Activated naive CD4-positive, alpha-beta T cell treated with anti-CD3 and anti-CD28 coated beads, Interleukin-2, amount 10 ng/mL, durations not matched to agents 7 days and 5 days (primary cell): ENCODE data around the gene SRPRB.

Source experiments
- CTCF ChIA-PET: fragments of 350-600 bp; sonication (Branson Sonifier 250); formaldehyde crosslinking; loops from one replicate; lab custom pipeline; 2021; ENCODE audit warnings: antibody characterized with exemption; lab: Charles Lee
- DNase-seq: peaks from one replicate; pipeline ENCODE4 v3.0.0-alpha.2; 2020
- H3K27ac Mint-ChIP-seq: one replicate; pipeline ENCODE4 v1.8.0; 2021; ENCODE audit warnings: mild to moderate bottlenecking, moderate library complexity, mixed read lengths
- H3K27me3 Mint-ChIP-seq: one replicate; pipeline ENCODE4 v1.8.0; 2021; ENCODE audit warnings: mild to moderate bottlenecking, mixed read lengths
- H3K36me3 Mint-ChIP-seq: one replicate; pipeline ENCODE4 v1.8.0; 2021; ENCODE audit warnings: mixed read lengths
- H3K4me1 Mint-ChIP-seq: one replicate; pipeline ENCODE4 v1.8.0; 2021; ENCODE audit warnings: mixed read lengths
- H3K4me3 Mint-ChIP-seq: one replicate; pipeline ENCODE4 v1.8.0; 2021; ENCODE audit warnings: mild to moderate bottlenecking, moderate library complexity, mixed read lengths
- H3K9me3 Mint-ChIP-seq: one replicate; pipeline ENCODE4 v1.8.0; 2021; ENCODE audit warnings: mixed read lengths

The SRPRB gene

DNA sequence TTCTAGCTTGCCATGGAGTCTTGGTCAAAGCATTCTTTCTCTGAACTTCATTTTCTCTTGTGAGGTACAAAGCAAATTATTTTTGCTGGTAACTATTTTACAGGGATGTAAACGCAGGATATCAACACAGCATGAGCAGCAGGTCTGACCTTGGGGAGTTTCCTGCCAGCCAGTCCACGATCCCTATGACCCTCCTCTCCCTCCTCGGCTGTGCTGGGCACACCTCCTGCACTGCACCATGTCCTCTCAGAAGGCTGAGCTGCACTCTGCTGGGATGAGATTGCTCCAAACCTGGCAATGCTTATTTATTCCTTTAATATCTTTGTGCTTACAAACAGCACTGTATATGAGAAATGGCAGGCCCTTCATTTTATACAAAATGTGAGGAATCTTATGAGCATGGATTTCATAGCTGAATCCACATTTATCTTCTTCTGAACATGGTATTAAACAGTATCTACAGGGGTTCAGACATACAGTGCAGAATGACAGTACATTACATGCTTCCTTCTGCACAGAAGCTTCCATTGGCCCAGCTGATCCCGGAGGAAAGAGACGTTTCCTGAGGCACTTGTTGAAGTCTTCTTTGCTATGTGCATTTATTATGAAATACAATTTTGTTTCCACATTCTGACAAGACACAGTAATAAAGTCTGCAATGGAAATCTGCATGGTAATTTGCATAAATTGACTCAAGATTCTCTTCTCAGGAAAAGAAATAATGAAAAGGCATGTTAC, 48.8 kb downstream of the SRPRB start:
- Mint-ChIP-seq H3K4me1 (peaks cover 6% of the 10 kb centered on the region), H3K4me3 (no peak overlapping the region), H3K9me3 (no peaks in the 10 kb centered on the region), H3K27ac (no peak overlapping the region), H3K27me3 (peaks cover 2% of the 10 kb centered on the region), H3K36me3 (no peaks in the 10 kb centered on the region)
- DNase-seq, result no peak
- CTCF ChIA-PET, result no interaction called here

DNA sequence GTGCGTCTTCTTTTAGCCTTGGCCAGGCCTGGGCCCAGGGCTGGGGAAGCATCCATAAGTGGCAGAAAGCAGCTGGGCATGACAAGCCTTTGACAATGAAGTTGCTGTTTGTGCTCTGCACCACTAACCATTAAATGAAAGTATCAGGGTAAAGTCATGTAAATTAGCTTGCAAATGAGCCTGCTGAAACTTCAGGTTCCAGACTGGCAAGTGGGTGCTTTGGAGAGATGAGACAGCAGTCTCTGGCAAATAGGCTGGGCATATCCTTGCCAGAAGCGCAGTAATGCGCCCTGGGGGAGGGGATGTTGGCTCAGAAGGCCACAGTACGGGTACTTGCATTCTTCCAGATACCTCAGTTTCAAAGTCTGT, 49.4 kb downstream of the SRPRB start:
- Mint-ChIP-seq H3K9me3 (no peaks in the 10 kb centered on the region), H3K27me3 (no peaks in the 10 kb centered on the region), H3K27ac (no peak overlapping the region), H3K4me1 (peaks cover 6% of the 10 kb centered on the region), H3K4me3 (no peak overlapping the region), H3K36me3 (no peaks in the 10 kb centered on the region)
- CTCF ChIA-PET, result interaction anchor here (1.0 kb wide), 1 partner anchor 74 kb away, joined by 3 read pairs; no protein-coding TSS in a partner anchor
- no peak for DNase-seq

DNA sequence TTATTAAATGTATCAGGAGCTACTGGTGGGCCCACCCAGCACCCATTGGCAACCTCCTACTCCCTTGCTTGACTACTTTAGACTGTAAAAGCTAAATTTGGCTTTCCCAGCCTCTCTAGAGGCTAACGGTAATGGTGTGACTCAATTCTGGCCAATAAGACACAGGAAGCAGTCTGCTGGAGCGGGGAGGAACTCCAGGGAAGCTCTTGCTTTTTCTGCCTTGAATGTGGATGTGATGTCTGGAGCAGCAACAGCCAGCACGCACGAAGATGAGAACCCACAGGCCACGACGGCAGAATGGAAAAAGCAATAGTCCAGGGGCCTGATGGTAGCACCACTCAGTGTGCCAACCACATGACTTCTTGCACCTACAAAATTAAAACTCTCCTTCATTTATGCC, 50.2 kb downstream of the SRPRB start:
- no peaks in the 10 kb centered on the region for H3K9me3 Mint-ChIP-seq
- CTCF ChIA-PET, result interaction anchor here (0.6 to 1.0 kb wide), 2 partner anchors 73 to 137 kb away, joined by 3 read pairs; no protein-coding TSS in a partner anchor
- H3K27me3 Mint-ChIP-seq, result no peaks in the 10 kb centered on the region
- no peak overlapping the region for H3K27ac Mint-ChIP-seq
- no peak for DNase-seq
- H3K36me3 Mint-ChIP-seq, result no peaks in the 10 kb centered on the region
- H3K4me3 Mint-ChIP-seq, result no peak overlapping the region
- peaks cover 6% of the 10 kb centered on the region for H3K4me1 Mint-ChIP-seq

DNA sequence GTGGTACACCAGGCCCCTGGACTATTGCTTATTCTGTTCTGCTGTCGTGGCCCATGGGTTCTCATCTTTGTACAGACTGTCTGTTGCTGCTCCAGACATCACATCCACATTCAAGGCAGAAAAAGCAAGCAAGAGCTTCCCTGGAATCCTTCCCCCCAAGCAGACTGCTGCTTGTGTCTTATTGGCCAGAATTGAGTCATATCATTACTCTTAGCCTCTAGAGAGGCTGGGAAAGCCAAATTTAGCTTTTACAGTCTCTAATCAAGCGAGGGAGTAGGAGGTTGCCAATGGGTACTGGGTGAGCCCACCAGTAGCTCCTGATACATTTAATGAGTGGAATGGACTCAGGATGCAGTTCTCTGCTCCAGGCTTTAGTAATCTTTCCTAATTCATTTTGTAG, 50.7 kb downstream of the SRPRB start:
- Mint-ChIP-seq H3K4me3 (no peak overlapping the region), H3K27ac (no peak overlapping the region), H3K27me3 (peaks cover 4% of the 10 kb centered on the region), H3K4me1 (peaks cover 6% of the 10 kb centered on the region), H3K9me3 (no peaks in the 10 kb centered on the region), H3K36me3 (no peaks in the 10 kb centered on the region)
- CTCF ChIA-PET, result interaction anchor here (0.6 kb wide), 1 partner anchor 137 kb away, joined by 3 read pairs; no protein-coding TSS in a partner anchor
- DNase-seq, result no peak

DNA sequence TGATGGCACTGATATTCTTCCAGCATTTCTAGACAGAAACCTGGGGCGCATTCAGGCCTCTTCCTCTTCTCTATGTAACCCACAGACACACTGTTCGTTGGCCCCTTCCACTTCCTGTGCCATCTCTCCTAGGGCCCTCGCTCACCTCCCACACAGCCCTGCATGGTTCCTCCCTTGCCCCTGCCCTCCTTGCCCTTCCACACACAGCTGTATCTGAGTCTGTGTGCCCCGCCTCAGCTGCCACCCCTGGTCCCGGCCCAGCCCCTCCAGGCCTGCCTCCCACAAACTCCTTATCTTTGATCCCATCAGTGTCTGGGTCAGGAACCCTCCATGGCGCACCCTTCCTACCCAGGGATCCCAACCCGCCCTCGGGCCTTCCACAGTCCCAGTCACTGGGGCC, 52.2 kb downstream of the SRPRB start:
- no peaks in the 10 kb centered on the region for H3K9me3 Mint-ChIP-seq
- peaks cover 6% of the 10 kb centered on the region for H3K4me1 Mint-ChIP-seq
- no peak overlapping the region for H3K27ac Mint-ChIP-seq
- H3K36me3 Mint-ChIP-seq, result no peaks in the 10 kb centered on the region
- H3K27me3 Mint-ChIP-seq, result peaks cover 12% of the 10 kb centered on the region
- H3K4me3 Mint-ChIP-seq, result no peak overlapping the region
- no peak for DNase-seq
- CTCF ChIA-PET, result no interaction called here

DNA sequence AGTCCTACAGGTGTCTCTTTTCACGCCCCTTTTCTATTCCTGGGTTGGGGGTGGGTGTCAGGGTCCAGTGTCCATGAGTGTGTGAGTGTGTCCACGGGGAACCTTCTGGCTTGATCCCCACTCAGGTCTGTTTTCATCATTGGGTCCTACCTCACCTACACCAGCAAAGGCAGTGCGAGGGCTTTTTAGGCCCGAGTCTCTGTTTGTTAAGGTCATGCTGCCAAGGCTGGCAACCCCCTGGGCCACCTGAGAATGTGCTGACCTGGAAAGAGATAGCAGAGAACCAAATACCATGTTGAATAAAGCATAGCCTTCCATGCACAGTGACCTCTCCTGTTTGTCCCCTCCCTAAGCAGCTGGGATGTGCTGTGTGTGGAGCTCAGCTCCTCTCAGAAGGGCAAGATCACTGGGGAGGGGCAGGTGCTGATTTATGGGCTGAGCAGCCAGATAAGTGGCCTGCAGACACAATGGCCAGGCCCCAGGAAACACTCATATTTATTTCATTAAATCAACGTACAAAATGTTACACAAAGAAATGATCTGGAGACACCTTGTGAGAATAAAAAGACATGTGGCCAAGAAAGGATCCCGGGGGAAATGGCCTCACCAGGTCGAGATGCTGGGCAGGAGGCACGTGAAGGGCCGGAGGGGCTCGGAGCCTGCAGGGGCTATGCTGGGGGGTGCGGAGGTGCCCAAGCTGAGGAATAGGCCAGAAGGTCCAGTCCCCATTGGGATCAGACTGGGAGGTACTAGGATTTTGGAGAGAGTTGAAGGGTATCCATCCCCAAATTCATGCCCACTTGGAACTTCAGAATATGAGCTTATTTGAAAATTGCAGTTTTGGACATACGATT, 54.0 kb downstream of the SRPRB start:
- H3K36me3 Mint-ChIP-seq, result no peaks in the 10 kb centered on the region
- H3K4me1 Mint-ChIP-seq, result peaks cover 6% of the 10 kb centered on the region
- no peak for DNase-seq
- CTCF ChIA-PET, result no interaction called here
- no peaks in the 10 kb centered on the region for H3K9me3 Mint-ChIP-seq
- H3K4me3 Mint-ChIP-seq, result no peak overlapping the region
- H3K27ac Mint-ChIP-seq, result no peak overlapping the region
- peaks cover 15% of the 10 kb centered on the region for H3K27me3 Mint-ChIP-seq

DNA sequence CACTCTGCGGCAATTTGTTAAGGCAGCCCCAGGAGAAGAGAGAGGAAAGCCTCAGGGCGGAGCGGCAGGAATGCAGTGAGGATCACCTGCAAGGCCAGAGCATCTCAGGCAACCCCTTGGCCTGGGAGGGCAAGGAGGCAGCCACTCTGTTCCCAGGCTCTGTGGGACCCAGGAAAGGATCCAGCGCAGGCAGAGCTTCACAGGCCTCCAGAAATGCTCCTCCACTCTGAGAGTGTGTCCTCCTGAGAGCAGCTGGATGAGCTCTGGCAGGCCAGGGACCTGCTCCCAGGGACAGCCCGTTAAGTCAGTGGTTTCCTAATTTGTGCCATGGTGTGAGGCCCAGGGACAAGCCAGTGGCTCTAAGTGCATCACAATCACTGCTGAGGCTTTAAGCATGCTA, 54.9 kb downstream of the SRPRB start:
- Mint-ChIP-seq H3K27ac (no peak overlapping the region), H3K4me1 (peaks cover 6% of the 10 kb centered on the region), H3K36me3 (no peaks in the 10 kb centered on the region), H3K4me3 (no peak overlapping the region), H3K27me3 (peaks cover 22% of the 10 kb centered on the region), H3K9me3 (no peaks in the 10 kb centered on the region)
- DNase-seq, result no peak
- CTCF ChIA-PET, result no interaction called here

DNA sequence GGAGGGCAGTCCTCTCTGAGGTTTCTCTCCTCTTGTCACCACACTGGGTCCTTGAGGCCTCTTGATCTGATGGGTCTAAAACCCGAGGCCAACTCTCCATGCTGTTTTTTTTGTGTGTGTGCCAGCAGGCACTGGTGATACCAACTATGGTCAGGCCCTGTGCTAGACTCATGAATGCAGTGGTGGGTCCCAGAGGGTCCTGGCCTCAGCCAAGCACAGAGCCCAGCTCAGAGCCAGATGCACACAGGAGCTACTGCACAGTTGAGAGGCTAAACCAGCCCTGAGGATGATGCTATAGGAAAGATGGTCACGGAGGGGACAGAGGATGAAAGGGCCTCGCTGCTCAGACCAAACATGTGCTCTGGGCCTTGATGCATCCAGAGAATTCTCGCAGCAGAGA, 56.5 kb downstream of the SRPRB start:
- Mint-ChIP-seq H3K36me3 (no peaks in the 10 kb centered on the region), H3K27ac (no peak overlapping the region), H3K4me3 (no peak overlapping the region), H3K9me3 (no peaks in the 10 kb centered on the region), H3K27me3 (peaks cover 22% of the 10 kb centered on the region), H3K4me1 (peaks cover 6% of the 10 kb centered on the region)
- no peak for DNase-seq
- CTCF ChIA-PET, result no interaction called here

DNA sequence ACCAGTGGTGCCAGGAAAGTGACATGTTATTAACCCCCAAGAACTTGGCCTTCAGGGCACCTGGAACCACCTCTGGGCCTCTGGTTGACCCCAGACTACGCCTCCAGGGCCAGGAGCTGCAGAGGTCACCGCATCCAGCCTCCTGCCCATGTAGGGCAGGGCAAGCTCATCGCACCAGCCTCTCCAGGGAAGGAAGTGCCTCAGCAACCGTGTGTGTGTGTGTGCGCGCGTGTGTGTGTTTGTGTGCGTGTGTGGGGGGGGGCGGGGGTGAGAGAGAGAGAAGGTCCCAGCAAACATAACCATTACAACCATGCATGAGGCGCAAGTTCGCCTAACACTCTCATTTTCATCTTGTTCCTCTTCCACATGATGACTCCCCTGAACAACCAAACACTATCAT, 58.3 kb downstream of the SRPRB start:
- Mint-ChIP-seq H3K27me3 (peaks cover 29% of the 10 kb centered on the region), H3K9me3 (no peaks in the 10 kb centered on the region), H3K4me3 (no peak overlapping the region), H3K27ac (no peak overlapping the region), H3K4me1 (no peaks in the 10 kb centered on the region), H3K36me3 (no peaks in the 10 kb centered on the region)
- CTCF ChIA-PET, result no interaction called here
- DNase-seq, result no peak

DNA sequence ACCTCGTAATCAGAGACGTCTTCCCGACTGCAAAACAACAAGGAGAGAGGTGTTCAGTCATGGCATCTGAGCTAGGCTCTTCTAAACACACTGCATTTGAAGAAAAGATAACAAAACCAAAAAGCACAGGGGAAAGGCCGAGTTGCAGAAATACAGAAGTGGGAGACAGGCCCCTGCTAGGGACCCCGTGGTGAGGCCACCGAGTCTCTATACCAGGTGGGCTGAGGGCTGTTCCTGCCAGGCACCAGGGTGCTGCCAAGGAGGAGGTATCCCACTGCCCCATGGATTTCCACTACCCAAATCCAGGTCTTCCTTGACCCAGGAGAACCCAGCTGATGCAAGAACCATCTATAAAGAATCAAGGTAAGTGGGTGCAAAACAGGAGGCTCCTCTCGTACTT, 59.0 kb downstream of the SRPRB start:
- Mint-ChIP-seq H3K9me3 (no peaks in the 10 kb centered on the region), H3K4me3 (no peak overlapping the region), H3K27ac (no peak overlapping the region), H3K36me3 (no peaks in the 10 kb centered on the region), H3K27me3 (peaks cover 33% of the 10 kb centered on the region), H3K4me1 (no peaks in the 10 kb centered on the region)
- CTCF ChIA-PET, result no interaction called here
- DNase-seq, result no peak

DNA sequence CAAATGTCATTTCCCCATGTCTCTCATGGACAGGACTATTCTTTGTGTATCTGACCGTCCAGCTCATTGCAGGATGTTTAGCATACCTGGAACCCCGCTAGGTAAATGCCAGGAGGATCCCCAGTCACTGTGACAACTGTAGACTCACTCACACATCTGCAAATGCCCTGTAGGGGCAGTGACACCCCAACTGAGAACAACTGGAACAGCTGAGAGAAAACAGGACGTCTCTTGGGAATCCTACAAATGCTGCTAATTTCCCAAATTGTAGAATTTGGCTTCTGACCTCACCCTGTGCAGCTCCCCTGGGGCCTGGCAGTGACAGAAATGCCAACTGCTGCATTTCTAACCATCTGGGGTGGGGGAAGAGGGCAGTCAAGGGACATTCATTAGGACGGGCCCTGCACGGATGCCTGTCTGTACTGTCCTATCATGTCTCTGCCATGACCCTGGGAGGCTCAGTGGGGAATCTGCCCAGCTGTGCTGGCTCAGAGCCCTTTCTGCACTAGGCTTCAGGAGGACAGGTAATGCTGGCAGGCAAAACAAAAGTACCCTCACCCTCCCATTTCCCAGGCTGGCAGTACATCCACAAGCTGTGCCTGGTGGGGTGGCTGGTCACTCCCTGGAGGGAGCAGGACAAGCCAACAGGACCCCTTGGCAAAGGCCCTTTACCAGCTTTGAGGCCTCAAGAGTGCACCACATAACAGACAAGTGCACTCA, 59.7 kb downstream of the SRPRB start:
- Mint-ChIP-seq H3K4me1 (no peaks in the 10 kb centered on the region), H3K4me3 (no peak overlapping the region), H3K27ac (no peak overlapping the region), H3K36me3 (no peaks in the 10 kb centered on the region), H3K9me3 (no peaks in the 10 kb centered on the region), H3K27me3 (peaks cover 35% of the 10 kb centered on the region)
- CTCF ChIA-PET, result no interaction called here
- DNase-seq, result no peak

DNA sequence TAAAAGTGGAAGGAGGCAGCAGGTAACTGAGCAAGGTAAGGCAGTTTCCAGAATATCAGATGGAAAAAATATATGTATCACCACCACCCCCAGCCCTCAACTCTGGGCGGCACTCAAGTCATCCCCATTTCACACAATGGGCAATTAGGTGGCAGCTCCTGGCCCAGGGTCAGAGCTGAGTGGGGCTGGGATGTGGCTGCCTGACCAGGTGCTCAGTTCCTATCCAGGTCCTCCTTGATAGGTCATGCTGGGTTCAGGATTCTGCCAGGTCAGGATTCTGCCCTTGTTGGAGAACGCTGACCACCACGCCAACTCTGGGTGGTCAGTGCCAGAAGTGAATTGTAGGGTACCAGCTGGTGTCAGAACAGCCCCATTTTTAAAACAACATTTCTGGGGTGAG, 60.5 kb downstream of the SRPRB start:
- DNase-seq, result no peak
- peaks cover 35% of the 10 kb centered on the region for H3K27me3 Mint-ChIP-seq
- H3K36me3 Mint-ChIP-seq, result no peaks in the 10 kb centered on the region
- no peaks in the 10 kb centered on the region for H3K4me1 Mint-ChIP-seq
- no peaks in the 10 kb centered on the region for H3K9me3 Mint-ChIP-seq
- H3K27ac Mint-ChIP-seq, result no peak overlapping the region
- no peak overlapping the region for H3K4me3 Mint-ChIP-seq
- CTCF ChIA-PET, result no interaction called here

DNA sequence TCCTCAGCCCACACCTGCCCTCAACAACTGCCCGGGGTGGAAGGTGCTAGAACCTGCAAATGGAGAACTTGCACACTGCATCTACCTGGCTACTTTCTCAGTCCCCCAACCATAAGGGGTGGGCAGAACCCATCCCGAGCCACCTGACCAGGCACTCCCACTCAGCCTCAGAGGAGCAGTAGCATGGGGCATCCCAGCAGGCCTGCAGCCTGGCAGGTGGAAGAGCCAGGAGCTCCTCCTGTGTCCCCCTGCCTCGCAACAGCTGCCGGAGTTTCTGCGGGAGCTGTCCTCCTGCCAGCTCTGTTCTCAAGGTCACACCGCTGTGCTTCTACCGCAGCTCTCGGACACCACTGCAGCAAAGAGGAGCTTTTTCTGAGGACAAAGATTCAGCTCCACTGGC, 62.6 kb downstream of the SRPRB start:
- no peak for DNase-seq
- CTCF ChIA-PET, result no interaction called here
- H3K36me3 Mint-ChIP-seq, result no peaks in the 10 kb centered on the region
- no peaks in the 10 kb centered on the region for H3K4me1 Mint-ChIP-seq
- no peak overlapping the region for H3K27ac Mint-ChIP-seq
- H3K27me3 Mint-ChIP-seq, result peaks cover 41% of the 10 kb centered on the region
- H3K4me3 Mint-ChIP-seq, result no peak overlapping the region
- no peaks in the 10 kb centered on the region for H3K9me3 Mint-ChIP-seq

DNA sequence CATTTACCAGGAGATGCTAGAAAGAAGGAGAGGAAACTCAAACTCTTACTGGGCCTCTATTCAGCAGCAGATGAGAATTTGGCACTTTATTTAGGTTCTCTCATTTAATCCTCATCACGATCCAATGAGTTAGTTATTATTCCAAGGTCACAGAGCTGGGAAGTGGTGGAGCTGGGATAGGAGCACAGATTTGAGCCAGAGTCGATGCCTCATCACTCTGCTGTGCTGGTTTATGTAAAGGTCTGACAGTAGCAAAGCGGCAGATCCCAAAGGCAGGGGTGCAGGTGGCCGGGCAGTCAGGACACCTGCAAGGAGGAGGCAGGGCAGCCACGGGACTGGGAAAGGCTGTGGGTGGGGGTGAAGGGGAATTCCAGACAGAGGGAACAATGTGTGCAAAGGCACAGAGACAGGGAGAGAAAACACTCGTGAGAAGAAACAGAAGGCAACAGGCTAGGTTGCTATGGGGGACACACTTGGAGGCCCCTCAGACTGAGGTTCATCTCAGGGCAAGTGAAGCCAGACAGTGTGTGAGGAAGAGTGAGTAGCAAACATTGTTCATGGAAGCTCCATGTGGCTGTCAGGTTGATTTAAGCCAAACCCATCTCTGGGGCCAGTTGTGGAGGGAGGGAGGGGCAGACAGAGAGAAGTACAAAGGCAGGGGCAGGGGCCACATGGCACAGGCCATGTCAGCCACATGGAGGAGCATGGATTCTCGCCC, 63.3 kb downstream of the SRPRB start:
- no peaks in the 10 kb centered on the region for H3K4me1 Mint-ChIP-seq
- DNase-seq, result no peak
- H3K27me3 Mint-ChIP-seq, result peaks cover 44% of the 10 kb centered on the region
- no peak overlapping the region for H3K4me3 Mint-ChIP-seq
- H3K9me3 Mint-ChIP-seq, result no peaks in the 10 kb centered on the region
- no peaks in the 10 kb centered on the region for H3K36me3 Mint-ChIP-seq
- CTCF ChIA-PET, result no interaction called here
- no peak overlapping the region for H3K27ac Mint-ChIP-seq
